Stimulated activated CD8-positive, alpha-beta memory T cell treated with anti-CD3 and anti-CD28 coated beads, Interleukin-15, amount 100 ng/mL, for 4 hours (primary cell): ENCODE measurements around the gene LRRC59.
A peak's percentile ranks its signal among the peaks of the same experiment; 100 is the strongest.
"Not testable (repeated sequence)": the region's sequence is repeated elsewhere in the genome, so short reads cannot be mapped to it uniquely, and the experiment has no call there.

Experiments
- DNase-seq, 2 donors: peaks; one replicate each; pipeline ENCODE4 v3.0.0-alpha.2; 2020; ENCODE audit warnings: low read depth in 2 of 2

The LRRC59 gene

DNA sequence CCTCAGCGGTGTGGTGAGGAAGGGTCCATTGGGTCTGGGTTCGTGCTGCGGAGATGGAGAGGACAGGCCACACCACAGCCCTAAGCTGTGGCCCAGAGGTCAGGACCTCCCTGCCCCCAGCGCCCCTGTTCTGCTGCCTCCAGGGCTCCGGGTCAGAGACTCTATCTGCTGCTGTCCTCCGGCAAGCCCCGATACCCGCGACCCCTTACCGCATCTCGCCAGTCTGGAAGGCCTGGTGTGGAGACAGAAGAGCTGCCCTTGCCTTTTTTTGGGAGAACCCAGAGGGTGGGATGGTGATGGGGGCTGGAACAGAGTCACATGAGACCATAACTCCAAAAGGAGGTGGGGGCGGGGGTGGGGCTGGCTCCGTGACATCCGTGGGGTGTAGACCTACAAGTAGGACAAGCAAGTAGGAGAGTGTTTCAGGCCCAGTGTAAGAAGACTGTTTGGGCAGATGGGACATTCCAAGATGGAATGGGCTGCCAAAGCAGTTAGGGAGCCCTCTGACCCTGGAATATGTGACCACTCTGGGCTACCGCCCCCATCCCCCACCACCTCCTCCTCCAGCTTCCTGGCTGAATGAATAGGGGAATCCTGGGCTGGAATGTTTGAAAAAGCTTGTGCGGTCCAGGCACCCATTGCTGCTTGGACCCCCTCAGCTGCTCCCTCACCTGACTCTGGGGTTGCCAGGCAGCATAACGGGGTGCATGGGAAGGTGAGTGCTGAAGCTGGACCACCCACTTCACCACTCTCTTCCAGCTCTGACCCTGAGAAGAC is 50.0 kb downstream of the LRRC59 start:
- no peak for DNase-seq

DNA sequence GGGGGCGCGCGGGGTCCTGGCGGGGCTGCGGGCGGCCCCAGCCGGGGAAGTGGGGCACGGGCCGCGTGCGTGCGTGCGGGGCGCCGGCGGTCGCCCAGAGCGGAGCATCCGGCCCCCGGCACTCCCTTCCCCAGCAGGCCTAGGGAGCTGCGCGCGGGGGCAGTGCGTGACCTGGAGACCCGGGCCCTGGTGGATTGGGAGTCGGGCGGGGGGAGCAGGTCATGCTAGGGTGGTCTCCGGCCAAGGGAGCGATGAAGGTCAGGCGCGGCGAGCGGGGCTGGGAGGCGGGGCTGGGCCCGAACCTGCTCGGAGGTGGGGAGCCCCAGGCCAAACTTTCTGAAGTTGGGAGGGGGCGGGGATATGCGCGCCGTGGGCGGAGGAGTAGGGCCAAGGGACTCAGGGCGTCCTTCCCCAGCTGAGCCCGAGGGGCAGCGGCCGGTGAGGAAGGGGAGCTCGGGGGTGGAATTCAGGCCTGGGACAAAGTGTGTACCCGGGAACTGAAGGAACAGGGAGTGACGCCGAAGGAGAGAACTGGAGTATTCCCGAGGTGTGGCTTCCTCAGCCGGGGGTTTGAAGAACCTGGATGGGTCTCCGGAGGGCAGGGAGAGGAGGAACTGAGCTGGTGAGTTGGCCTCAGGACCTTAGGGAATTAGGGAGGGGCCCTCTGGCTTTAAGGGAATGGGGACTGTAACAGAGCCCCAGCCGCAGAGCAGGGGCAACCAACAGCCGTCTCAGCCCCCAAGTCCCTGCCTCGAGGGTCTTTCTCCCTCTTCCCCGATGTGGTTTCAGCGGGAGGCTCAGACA is 50.8 kb downstream of the LRRC59 start:
- DNase-seq: peak; percentile 15 to 16

DNA sequence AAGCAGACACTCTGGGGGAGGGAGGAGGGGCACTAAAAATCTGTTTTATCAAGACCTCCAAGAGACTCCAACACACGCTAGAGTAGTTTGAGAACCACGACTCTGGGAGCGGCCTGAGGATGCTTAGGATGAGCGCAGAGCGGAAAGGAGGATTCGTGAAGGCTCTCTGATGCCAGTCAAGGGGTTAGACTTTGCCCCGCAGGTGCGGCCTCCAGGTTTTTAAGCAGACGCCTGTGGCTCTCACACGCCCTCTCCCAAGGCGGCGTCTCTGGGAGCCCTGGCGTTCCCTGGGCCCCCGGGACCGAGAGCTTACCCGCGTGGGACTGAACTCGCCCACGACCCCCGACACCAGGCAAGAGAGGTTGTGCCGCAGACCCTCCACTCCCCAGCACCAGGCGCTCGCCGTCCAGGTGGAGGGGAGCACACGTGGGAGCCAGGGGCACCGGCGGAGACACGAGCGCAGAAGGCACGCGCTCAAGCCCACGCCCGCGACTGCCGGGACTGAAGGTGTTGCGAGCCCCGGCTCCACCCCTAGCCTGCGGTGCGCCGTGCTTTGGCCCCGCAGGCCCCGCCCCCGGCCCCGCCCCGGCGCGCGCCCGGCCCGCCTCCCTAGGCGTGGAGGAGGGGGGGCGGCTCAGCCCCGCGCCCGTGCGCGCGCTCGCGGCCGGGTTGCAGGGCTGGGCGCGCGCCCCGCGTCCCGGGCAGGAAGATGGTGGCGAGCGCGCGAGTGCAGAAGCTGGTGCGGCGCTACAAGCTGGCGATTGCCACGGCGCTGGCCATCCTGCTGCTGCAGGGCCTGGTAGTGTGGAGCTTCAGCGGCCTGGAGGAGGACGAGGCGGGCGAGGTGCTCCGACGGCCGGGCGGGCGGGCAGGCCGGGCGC is 51.7 kb downstream of the LRRC59 start, which contains the start of gene XYLT2:
Gene XYLT2 (plus strand): TSS at position 695 of the 881 bp plus-strand sequence. CDS start 15 bp downstream, at position 710.
- DNase-seq: peak; percentile 83 to 87

DNA sequence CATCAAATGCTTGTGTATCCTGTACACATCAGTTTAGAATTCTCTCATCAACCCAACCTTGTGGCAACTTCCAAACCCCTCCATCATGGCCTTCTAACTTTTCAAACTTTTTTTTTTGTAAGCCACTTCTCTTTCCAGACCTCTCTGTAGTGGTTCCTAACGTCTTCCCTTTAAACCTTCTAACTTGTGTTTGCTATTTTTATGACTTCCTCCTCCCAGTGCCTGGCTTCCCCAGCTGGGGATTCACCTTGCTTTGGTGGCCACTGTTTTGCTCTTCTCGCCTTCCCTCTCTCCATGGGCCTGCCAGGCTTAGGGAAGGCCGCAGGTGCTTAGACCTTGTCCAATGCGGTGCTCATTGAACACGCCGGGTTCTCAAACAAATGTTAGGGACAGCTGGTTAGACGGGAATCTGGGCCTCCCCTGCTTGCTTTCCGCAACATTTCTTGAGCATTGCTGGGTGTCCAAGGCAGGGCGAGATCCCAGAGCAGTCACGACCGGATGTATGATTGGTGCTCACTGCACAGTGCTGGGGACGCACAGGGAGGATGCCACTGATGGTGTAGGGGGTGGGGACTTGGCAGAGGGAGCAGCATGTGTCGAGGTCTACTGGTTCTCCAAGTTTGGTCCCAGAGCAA is 52.5 kb downstream of the LRRC59 start:
- no peak for DNase-seq

DNA sequence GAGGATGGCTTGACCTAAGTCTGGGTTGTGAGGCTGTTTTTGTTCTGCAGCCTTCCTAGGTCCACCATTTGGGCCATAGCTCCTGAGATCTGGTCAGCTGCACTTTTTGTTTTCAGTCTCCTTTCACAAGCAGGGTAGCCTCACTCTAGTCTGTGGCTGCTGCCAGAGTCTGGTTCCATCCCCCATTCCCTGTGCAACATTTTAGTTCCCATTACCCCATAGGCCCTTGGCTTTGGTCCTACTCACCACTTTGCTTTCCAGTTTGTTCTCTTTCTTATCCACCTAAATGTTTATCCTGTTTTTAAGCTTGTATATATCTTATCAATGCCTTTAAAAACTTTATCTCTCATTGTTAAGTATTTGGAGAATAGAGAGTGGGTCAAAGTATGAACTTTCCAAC is 57.9 kb downstream of the LRRC59 start:
- no peak for DNase-seq

DNA sequence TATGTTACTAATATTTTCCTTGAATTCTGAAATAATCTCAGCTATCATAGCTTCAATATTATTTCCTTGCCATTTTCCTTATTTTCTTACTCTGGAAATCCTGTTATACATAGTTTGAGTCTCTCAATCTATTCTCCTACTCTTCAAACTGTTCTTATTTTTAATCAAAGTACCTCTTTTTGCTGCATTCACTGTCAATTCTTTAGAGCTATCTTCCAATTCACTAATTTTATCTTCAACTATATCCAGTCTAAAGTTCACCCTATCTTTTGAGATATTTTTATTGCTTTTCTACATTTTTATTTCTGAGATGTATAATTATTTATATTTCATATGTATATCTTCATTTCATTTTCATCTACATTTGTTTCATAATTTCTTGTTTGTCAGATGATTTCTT is 58.7 kb downstream of the LRRC59 start:
- no peak for DNase-seq

DNA sequence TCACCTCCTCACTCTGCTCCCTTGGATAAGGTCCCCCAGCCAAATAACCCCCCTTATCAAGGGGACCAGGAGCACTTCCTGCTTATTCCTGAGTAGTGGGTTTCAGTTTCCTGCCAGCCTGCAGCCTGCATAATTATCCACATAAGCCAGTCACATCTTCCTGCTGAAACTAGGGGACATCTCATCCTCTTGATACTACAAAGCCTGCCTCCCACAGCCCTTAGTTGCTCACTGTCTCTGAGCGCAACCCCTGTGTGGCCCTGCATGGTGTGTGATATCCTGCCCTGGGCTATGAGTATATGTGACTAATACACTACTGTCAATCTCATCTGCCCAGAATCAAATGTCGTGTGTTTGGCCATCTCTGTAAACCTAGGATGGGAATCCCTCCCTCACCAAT is 59.4 kb downstream of the LRRC59 start:
- DNase-seq: no peak

DNA sequence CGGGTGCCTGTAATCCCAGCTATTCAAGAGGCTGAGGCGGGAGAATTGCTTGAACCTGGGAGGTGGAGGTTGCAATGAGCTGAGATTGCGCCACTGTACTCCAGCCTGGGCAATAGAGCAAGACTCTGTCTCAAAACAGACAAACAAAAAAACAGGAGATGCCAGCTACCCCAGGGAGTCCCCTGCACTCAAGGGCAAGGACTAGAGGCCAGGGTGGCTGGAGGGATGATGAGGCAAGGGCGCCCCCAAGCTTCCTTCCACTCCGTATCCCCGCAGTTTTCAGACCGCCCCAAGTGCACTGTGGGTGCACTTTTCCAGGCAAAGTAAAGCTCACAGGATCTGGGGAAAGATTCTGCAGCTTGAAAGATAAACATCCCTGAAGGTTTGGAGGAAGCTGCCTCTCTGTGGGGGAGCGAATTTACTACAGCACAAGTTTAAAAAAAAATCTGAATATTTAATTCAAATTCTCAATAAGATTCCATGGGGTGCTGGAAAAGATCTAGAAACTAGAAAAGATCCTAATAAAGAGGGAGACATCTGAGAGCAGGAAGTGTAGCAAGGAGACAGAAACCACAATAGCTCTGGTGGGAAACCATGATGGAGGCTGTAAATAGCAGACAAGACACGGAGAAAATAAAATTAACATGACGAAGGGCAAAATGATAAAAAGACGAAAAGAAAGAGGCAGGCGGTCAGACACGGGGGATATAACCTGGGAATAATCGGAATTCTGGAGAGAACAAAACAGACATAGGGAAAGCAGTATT is 63.8 kb downstream of the LRRC59 start:
- DNase-seq: not testable (repeated sequence)

DNA sequence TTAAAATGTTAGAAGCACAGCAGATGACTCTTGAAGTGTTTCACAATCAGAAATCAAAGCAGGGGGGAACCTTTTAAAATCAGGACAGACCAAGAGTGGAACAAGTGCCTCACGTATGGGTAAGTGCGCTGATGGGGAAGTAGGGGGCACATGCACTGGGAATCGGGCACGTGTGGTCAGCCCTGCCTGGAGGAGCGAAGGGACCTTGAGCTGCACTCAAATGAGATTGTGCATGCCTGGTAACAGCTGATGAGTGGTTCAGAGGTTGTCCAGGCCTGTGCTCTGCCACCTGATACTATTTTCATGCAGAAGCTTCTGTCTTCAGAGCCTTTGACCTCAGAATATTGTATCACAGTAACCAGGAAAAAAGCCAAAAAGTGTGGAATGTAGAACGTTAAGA is 65.1 kb downstream of the LRRC59 start:
- no peak for DNase-seq
